BJ (cell line): ENCODE measurements around the gene ZDHHC23. TPM values are rescaled to one million over a fixed set of nuclear protein-coding genes. Genes with fewer than 3 reads are reported as not detected.

Experiments
- CTCF ChIA-PET: fragments of 350-600 bp; formaldehyde crosslinking; extraction: SDS; loops from one replicate; lab custom pipeline; 2021; ENCODE audit warnings: antibody characterized with exemption, inconsistent platforms; lab: Yijun Ruan, JAX
- POLR2A ChIA-PET: fragments of 300-600 bp; sonication (Branson Sonifier 250); formaldehyde crosslinking; extraction: SDS; loops from one replicate; lab custom pipeline; 2021; ENCODE audit warnings: antibody characterized with exemption; lab: Charles Lee
- DNase-seq: peaks from one replicate; pipeline ENCODE4 v3.0.0-alpha.2; 2011; ENCODE audit warnings: low read depth
- H3K27me3 ChIP-seq: 2 replicates; pipeline ENCODE4 v1.6.0; 2011; ENCODE audit warnings: low read length; ENCODE audit not compliant: control insufficient read depth, insufficient read depth
- H3K36me3 ChIP-seq: 2 replicates; pipeline ENCODE4 v1.5.1; 2011; ENCODE audit warnings: low read length; ENCODE audit not compliant: control insufficient read depth, insufficient read depth
- H3K4me3 ChIP-seq: 2 replicates; pipeline ENCODE4 v1.5.1; 2011; ENCODE audit warnings: low read depth, mild to moderate bottlenecking, control low read depth, low read length
- polyA plus RNA-seq: library from polyadenylated mRNA; depleted of rRNA; stranded (reverse); fragments of >200 nt; gene quantifications from 2 replicates; pipeline ENCODE4 v1.2.3, GENCODE V29; 2011; rRNA removed
- TF ChIP-seq, protein P1 (sequence below): IDR thresholded peaks from 2 replicates; pipeline ENCODE4 v1.5.1; 2011; ENCODE audit warnings: low read depth, mild to moderate bottlenecking, control low read depth, inconsistent platforms, low read length, moderate library complexity; ENCODE audit not compliant: insufficient read depth

The ZDHHC23 gene
- polyA plus RNA-seq, 1 experiment, result 2.1 TPM

DNA sequence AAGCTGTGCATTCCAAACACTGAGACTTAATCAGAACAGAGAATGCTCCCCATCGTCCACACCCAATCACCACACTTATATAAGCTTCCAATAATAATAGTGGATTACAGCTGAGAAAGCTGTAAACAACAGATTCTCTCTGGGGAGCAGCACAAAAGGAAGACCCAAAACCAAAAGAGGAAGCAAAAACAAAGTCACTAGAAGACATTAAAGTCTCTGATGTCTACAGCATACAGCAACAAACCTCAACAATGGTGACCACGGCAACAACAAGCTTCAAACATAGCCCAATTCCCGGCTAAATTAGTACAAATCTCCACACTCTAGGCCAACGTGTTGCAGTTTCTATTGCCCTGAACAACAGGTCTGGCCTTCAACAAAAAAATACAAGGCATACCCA, 37.7 kb downstream of the ZDHHC23 start:
- no peak for DNase-seq
- ChIA-PET POLR2A (no interaction called here), CTCF (no interaction called here)
- Histone ChIP-seq H3K36me3 (no peaks in the 10 kb centered on the region), H3K27me3 (no peaks in the 10 kb centered on the region), H3K4me3 (no peak overlapping the region)
- TF ChIP-seq, protein P1, sequence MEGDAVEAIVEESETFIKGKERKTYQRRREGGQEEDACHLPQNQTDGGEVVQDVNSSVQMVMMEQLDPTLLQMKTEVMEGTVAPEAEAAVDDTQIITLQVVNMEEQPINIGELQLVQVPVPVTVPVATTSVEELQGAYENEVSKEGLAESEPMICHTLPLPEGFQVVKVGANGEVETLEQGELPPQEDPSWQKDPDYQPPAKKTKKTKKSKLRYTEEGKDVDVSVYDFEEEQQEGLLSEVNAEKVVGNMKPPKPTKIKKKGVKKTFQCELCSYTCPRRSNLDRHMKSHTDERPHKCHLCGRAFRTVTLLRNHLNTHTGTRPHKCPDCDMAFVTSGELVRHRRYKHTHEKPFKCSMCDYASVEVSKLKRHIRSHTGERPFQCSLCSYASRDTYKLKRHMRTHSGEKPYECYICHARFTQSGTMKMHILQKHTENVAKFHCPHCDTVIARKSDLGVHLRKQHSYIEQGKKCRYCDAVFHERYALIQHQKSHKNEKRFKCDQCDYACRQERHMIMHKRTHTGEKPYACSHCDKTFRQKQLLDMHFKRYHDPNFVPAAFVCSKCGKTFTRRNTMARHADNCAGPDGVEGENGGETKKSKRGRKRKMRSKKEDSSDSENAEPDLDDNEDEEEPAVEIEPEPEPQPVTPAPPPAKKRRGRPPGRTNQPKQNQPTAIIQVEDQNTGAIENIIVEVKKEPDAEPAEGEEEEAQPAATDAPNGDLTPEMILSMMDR, result no peak

DNA sequence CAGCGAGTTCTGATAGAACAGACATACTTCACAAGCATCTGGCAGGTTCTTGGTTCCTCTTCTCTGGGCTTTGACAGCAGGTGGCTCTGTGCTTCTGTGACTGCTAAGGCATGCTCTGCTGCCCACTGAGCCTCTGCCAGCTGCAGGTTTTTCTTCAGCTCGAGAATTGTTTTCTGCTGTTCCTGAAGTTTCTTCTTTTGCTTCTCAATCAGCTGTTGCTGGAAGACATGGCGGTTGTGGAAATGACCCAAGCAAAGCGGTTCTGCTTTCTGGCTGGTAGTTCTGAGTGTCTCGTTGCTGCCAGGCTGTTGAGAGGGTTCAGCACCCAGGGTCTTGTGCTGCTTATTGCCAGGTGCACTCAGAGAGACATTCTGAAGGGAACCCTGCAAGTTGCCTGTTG, 57.7 kb downstream of the ZDHHC23 start:
- Histone ChIP-seq H3K36me3 (no peaks in the 10 kb centered on the region), H3K4me3 (no peak overlapping the region), H3K27me3 (no peaks in the 10 kb centered on the region)
- ChIA-PET POLR2A (no interaction called here), CTCF (interaction anchor here (1.1 kb wide), 1 partner anchor 23 kb away, joined by 3 read pairs; no protein-coding TSS in a partner anchor)
- DNase-seq, result no peak
- TF ChIP-seq, protein P1, result no peak

DNA sequence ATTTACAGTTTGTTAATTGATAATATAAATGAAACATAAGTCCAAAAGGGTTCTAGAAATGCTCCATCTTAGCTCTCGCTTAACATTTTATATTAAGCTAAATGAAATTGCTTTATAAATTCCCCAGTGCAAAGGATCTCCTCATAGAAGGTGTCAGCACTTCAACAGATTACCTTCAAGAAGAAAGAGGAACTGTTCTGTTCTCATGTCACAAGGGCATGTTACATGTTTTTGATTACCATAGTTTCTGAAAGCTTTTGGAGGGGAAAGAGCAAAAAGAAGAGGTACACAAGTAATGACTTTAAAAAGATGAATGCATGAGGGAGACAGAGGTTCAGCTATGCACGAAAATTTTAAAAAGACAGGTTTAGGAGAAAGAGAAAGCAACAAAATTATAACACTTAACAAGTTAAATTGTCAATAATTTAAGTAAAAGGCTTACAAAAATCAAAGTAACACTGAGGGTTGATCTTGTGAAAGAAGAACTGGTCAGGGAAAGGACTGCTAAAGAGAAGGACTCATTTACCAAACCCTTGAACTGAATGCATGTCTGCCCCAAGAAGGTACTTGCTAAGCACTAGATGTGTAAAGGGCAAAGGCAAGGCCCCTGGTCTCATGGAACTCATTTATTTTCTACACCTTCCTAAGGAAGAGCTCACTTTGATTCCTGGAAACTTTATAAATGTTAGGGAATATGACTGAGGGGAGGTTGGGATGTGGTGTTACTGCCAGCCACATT, 63.4 kb downstream of the ZDHHC23 start:
- ChIA-PET POLR2A (no interaction called here), CTCF (no interaction called here)
- Histone ChIP-seq H3K27me3 (no peaks in the 10 kb centered on the region), H3K4me3 (no peak overlapping the region), H3K36me3 (peaks cover 1% of the 10 kb centered on the region; the same call in 1 of the 2 replicates)
- no peak for DNase-seq
- TF ChIP-seq, protein P1, result no peak

Other genes with a start within 250 kb of the ZDHHC23 start
- gene NAA50, start 201.8 kb upstream of the ZDHHC23 start, polyA plus RNA-seq, result 32.0 and 71.8 TPM in 2 replicates
- gene ATP6V1A, start 201.0 kb upstream of the ZDHHC23 start, polyA plus RNA-seq, result 14.5 and 29.7 TPM in 2 replicates
- gene GRAMD1C, start 109.2 kb upstream of the ZDHHC23 start, polyA plus RNA-seq, result 0.48 and 1.2 TPM in 2 replicates
- 1.3 and 1.9 TPM in 2 replicates for gene CCDC191, start 108.5 kb downstream of the ZDHHC23 start, polyA plus RNA-seq
- gene QTRT2, start 108.7 kb downstream of the ZDHHC23 start, polyA plus RNA-seq, result 5.3 and 7.5 TPM in 2 replicates
- not detected in 2 replicates for gene DRD3, start 231.0 kb downstream of the ZDHHC23 start, polyA plus RNA-seq